Kidney (tissue), 14 donors: ENCODE results near the gene TNRC6A. TPM values are rescaled to one million over a fixed set of nuclear protein-coding genes. Genes with fewer than 3 reads are reported as not detected.

Experiments
- DNase-seq, 5 donors: peaks; one replicate each; pipeline ENCODE4 v3.0.0-alpha.2; 2013 to 2020
- FAIRE-seq: peaks from 2 replicates; lab custom pipeline; 2012; peaks lifted over from hg19 to GRCh38; lab: Jason Lieb, UNC
- H3K27ac ChIP-seq, 2 donors: one replicate each; pipeline ENCODE4 v1.7.0; 2013; ENCODE audit warnings: low read depth in 2 of 2, low read length in 2 of 2, inconsistent platforms in 1 of 2
- H3K27me3 ChIP-seq: one replicate; pipeline ENCODE4 v1.7.1; 2013; ENCODE audit warnings: low read length, inconsistent platforms; ENCODE audit not compliant: control insufficient read depth, insufficient read depth
- H3K36me3 ChIP-seq, 3 donors: one replicate each; pipeline versions ENCODE4 v1.7.0 to v1.7.1; 2013; ENCODE audit warnings: low read length in 3 of 3, control low read depth in 1 of 3, inconsistent platforms in 1 of 3; ENCODE audit not compliant: insufficient read depth in 3 of 3, control insufficient read depth in 2 of 3
- H3K4me1 ChIP-seq, 3 donors: one replicate each; pipeline versions ENCODE4 v1.7.0 to v1.7.1; 2013; ENCODE audit warnings: low read length in 3 of 3, inconsistent platforms in 1 of 3, low read depth in 1 of 3; ENCODE audit not compliant: control insufficient read depth in 2 of 3, insufficient read depth in 2 of 3
- H3K4me3 ChIP-seq, 3 donors: one replicate each; pipeline versions ENCODE4 v1.7.0 to v1.8.1; 2013; ENCODE audit warnings: low read length in 3 of 3, control low read depth in 1 of 3, inconsistent platforms in 1 of 3
- H3K9ac ChIP-seq, 3 donors: one replicate each; pipeline versions ENCODE4 v1.7.0 to v1.7.1; 2013; ENCODE audit warnings: low read length in 3 of 3, control low read depth in 1 of 3, inconsistent platforms in 1 of 3
- H3K9me3 ChIP-seq, 3 donors: one replicate each; pipeline versions ENCODE4 v1.7.0 to v1.7.1; 2013; ENCODE audit warnings: low read length in 3 of 3, control low read depth in 1 of 3, inconsistent platforms in 1 of 3; ENCODE audit not compliant: control insufficient read depth in 2 of 3, insufficient read depth in 1 of 3
- intact Hi-C: fragments of 100-400 bp; cut with DNase I; formaldehyde crosslinking; loops from one replicate; pipeline ENCODE4 v1.11.1; 2022
- polyA plus RNA-seq: library from polyadenylated mRNA; stranded (reverse); fragments of 350-450 nt; fragmentation: Illumina TruSeq; extraction: RNeasy Lipid Tissue Mini Kit (QIAGEN cat#74804); gene quantifications from one replicate; pipeline ENCODE4 v1.2.3, GENCODE V29; 2014; ENCODE audit warnings: low read depth, low replicate concordance; ENCODE audit not compliant: insufficient read depth
- total RNA-seq: library from RNA; stranded (reverse); fragmentation: NEBNext Ultra II Directional; extraction: Animal tissue kit (Norgen Biotek cat#: 25700); gene quantifications from one replicate; pipeline ENCODE4 v1.2.1, GENCODE V29; 2021
- TF ChIP-seq, protein P1 (sequence below): IDR thresholded peaks from 3 replicates; pipeline ENCODE4 v1.5.1; 2012; ENCODE audit warnings: mild to moderate bottlenecking, moderate library complexity, borderline replicate concordance; ENCODE audit not compliant: insufficient read depth; ENCODE audit errors: extremely low read depth
- donor health status: control.
- donor health status: control.
- donor health status: control.
- donor health status: control.
- donor health status: control.
- donor health status: DM: yes; HTN: yes; CAD: no.
- donor health status: Normal renal cell carcinoma (clear cell type).

Gene TNRC6A
- total and polyA plus RNA-seq, 2 donors from 2014 or later, result 8.0 to 61.9 TPM

DNA sequence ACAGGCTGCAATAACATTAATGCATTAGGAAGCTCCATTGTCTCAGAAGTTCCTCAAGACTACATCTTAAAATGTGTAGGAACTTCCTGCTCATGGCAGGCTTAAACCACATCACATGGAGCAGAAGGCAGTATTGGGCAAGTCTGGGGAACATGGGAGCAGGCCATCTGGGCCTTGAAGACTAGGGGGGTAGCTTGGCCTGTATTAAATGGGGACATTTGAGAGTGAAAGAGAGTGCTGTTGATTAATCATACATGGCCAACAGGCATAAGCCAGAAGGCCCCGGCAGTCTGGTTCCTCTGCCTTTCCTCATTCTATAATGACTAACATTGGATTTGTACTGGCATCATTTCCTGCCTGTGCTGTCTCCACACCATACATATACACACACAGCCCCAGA, 91.1 kb downstream of the TNRC6A start:
- no peak overlapping the region for H3K4me3 ChIP-seq
- peaks cover 19 to 69% (median 56%) of the 10 kb centered on the region in 3 donors for H3K36me3 ChIP-seq
- FAIRE-seq, result no peak
- TF ChIP-seq, protein P1, sequence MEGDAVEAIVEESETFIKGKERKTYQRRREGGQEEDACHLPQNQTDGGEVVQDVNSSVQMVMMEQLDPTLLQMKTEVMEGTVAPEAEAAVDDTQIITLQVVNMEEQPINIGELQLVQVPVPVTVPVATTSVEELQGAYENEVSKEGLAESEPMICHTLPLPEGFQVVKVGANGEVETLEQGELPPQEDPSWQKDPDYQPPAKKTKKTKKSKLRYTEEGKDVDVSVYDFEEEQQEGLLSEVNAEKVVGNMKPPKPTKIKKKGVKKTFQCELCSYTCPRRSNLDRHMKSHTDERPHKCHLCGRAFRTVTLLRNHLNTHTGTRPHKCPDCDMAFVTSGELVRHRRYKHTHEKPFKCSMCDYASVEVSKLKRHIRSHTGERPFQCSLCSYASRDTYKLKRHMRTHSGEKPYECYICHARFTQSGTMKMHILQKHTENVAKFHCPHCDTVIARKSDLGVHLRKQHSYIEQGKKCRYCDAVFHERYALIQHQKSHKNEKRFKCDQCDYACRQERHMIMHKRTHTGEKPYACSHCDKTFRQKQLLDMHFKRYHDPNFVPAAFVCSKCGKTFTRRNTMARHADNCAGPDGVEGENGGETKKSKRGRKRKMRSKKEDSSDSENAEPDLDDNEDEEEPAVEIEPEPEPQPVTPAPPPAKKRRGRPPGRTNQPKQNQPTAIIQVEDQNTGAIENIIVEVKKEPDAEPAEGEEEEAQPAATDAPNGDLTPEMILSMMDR, result no peak
- DNase-seq, result no peak
- no peak overlapping the region for H3K27ac ChIP-seq
- no peaks in the 10 kb centered on the region for H3K9me3 ChIP-seq
- intact Hi-C loops, result no loop called here
- no peaks in the 10 kb centered on the region for H3K4me1 ChIP-seq
- H3K9ac ChIP-seq, result no peak overlapping the region
- H3K27me3 ChIP-seq, result no peaks in the 10 kb centered on the region

- Histone ChIP-seq H3K9me3 (no peaks in the 10 kb centered on the region), H3K27ac (no peak overlapping the region), H3K27me3 (no peaks in the 10 kb centered on the region), H3K4me1 (no peaks in the 10 kb centered on the region), H3K36me3 (peaks cover 19 to 69% (median 56%) of the 10 kb centered on the region in 3 donors), H3K4me3 (no peak overlapping the region), H3K9ac (no peak overlapping the region)
- DNase-seq, result no peak
- no peak for FAIRE-seq
- intact Hi-C loops, result no loop called here
- TF ChIP-seq, protein P1, result no peak
Observed at GRCh38 chr16:24821129-24821528, 91.7 kb downstream of the TNRC6A start.

DNA sequence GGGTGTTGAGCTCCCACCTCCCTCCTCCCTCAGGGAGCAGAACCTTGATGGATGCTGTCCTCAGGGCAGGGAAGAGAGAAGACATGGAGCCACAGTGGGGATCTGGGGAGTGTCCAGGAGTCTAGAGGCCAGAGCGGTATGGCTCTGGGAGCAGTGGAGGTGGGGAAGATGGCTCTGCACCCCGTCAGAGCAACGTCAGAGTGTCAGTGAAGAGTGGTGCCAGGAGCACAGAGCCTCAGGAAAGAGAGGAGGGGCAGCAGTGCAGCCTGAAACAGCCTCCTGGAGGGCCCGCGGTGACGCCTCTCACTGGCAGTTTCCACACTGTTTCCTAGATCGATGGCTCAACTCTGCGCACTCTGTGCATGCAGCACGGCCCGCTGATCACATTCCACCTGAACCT, 93.1 kb downstream of the TNRC6A start:
- intact Hi-C loops, result no loop called here
- no peak for FAIRE-seq
- no peak overlapping the region for H3K27ac ChIP-seq
- no peaks in the 10 kb centered on the region for H3K27me3 ChIP-seq
- H3K9me3 ChIP-seq, result no peaks in the 10 kb centered on the region
- H3K4me1 ChIP-seq, result no peaks in the 10 kb centered on the region
- peaks cover 14 to 61% (median 58%) of the 10 kb centered on the region in 3 donors for H3K36me3 ChIP-seq
- TF ChIP-seq, protein P1, result no peak
- no peak for DNase-seq
- H3K9ac ChIP-seq, result no peak overlapping the region
- H3K4me3 ChIP-seq, result no peak overlapping the region

DNA sequence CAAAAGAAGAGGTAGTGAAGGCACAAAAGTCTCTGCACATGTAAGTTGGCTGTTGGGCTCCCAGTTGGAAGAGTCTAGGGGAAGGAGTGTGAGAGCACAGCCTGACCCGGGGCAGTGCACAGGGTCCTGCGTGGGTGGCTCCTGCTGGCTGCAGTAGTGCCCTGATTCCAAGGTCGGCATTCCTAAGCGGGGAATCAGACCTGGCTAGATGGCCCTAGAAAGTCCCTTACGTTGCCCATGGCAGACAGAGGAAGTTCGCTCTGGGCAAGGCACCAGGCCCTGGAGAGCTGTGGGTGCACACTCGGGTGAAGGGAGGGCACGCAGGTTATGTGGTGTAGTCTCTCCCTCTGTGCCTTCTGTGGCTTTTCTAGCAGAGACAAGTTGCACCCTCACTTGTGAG, 93.5 kb downstream of the TNRC6A start:
- H3K9me3 ChIP-seq, result no peaks in the 10 kb centered on the region
- TF ChIP-seq, protein P1, result no peak
- no peak overlapping the region for H3K27ac ChIP-seq
- H3K36me3 ChIP-seq, result peaks cover 14 to 63% (median 53%) of the 10 kb centered on the region in 3 donors
- intact Hi-C loops, result no loop called here
- no peak overlapping the region for H3K9ac ChIP-seq
- H3K27me3 ChIP-seq, result no peaks in the 10 kb centered on the region
- H3K4me3 ChIP-seq, result no peak overlapping the region
- no peak for DNase-seq
- no peaks in the 10 kb centered on the region for H3K4me1 ChIP-seq
- FAIRE-seq, result no peak
